ENCODE data around the gene SLC39A10.
"Not testable (repeated sequence)": the region's sequence is repeated elsewhere in the genome, so short reads cannot be mapped to it uniquely, and the experiment has no call there.

SLC39A10 gene

GRCh38 chr2:195656859-195657633 is at the start of gene SLC39A10:
SLC39A10 (plus strand) TSS chr2:195657226; CDS start chr2:195680043, 22,817 bp downstream.
- peak; percentile 97 for DNase-seq

- no peak for DNase-seq
Observed at GRCh38 chr2:195608768-195609454, 48.1 kb upstream of the SLC39A10 start.

GRCh38 chr2:195610717-195611116 is 46.3 kb upstream of the SLC39A10 start:
- DNase-seq = no peak

- DNase-seq = no peak
Observed at GRCh38 chr2:195612611-195613495, 44.2 kb upstream of the SLC39A10 start.

GRCh38 chr2:195613922-195614321 is 43.1 kb upstream of the SLC39A10 start:
- DNase-seq = no peak

GRCh38 chr2:195619590-195619989 is 37.4 kb upstream of the SLC39A10 start:
- DNase-seq = no peak

- DNase-seq = no peak
Observed at GRCh38 chr2:195620501-195620900, 36.5 kb upstream of the SLC39A10 start.

GRCh38 chr2:195622966-195623365 is 34.1 kb upstream of the SLC39A10 start:
- DNase-seq = no peak

- DNase-seq = no peak
Observed at GRCh38 chr2:195626507-195626906, 30.5 kb upstream of the SLC39A10 start.

- DNase-seq = no peak
Observed at GRCh38 chr2:195628666-195629065, 28.4 kb upstream of the SLC39A10 start.

- no peak for DNase-seq
Observed at GRCh38 chr2:195632856-195633572, 24.0 kb upstream of the SLC39A10 start.

GRCh38 chr2:195633573-195633870 is 23.5 kb upstream of the SLC39A10 start:
- no peak for DNase-seq

GRCh38 chr2:195633974-195634373 is 23.1 kb upstream of the SLC39A10 start:
- no peak for DNase-seq

- no peak for DNase-seq
Observed at GRCh38 chr2:195636890-195637289, 20.1 kb upstream of the SLC39A10 start.

- no peak for DNase-seq
Observed at GRCh38 chr2:195638750-195639149, 18.3 kb upstream of the SLC39A10 start.

GRCh38 chr2:195639238-195639858 is 17.7 kb upstream of the SLC39A10 start:
- DNase-seq = no peak

- DNase-seq = no peak
Observed at GRCh38 chr2:195639959-195640358, 17.1 kb upstream of the SLC39A10 start.

GRCh38 chr2:195642027-195642678 is 14.9 kb upstream of the SLC39A10 start:
- DNase-seq = no peak

- DNase-seq = no peak
Observed at GRCh38 chr2:195642679-195643068, 14.4 kb upstream of the SLC39A10 start.

- not testable (repeated sequence) for DNase-seq
Observed at GRCh38 chr2:195644708-195645107, 12.3 kb upstream of the SLC39A10 start.

- DNase-seq = no peak
Observed at GRCh38 chr2:195645413-195645812, 11.6 kb upstream of the SLC39A10 start.

GRCh38 chr2:195646424-195646823 is 10.6 kb upstream of the SLC39A10 start:
- no peak for DNase-seq
